ENCODE measurements around the gene GNAQ. TPM values are rescaled to one million over a fixed set of nuclear protein-coding genes. Genes with fewer than 3 reads are reported as not detected.

GNAQ gene
- total and polyA plus RNA-seq, 2 of the 13 experiments (the other 11 are each of a cell fraction or from before 2014, with no cell fraction given), result 16.5 to 17.7 TPM

GRCh38 chr9:77866878-77867277 lies 164.7 kb downstream of the GNAQ start:
- POLR2A ChIA-PET, result no interaction called here
- intact Hi-C loops (cut with micrococcal nuclease; ENCODE audit: unreplicated experiment), result no loop called here
- in situ Hi-C loops (cut with HindIII; ENCODE audit: extremely low pct_ligation_motif_present, low pct_unique_long_range_greater_than_20kb), result no loop called here
- no peak for TF ChIP-seq GLMP (CRISPR knock-in tag; IDR thresholded peaks at IDR 0.05; ENCODE audit: borderline replicate concordance)
- no peak for TF ChIP-seq ETS1 (CRISPR knock-in tag; IDR thresholded peaks at IDR 0.05)
- no peak for TF ChIP-seq MLLT10 (CRISPR knock-in tag; IDR thresholded peaks at IDR 0.05)
- no peak for TF ChIP-seq ZNF576 (CRISPR knock-in tag; IDR thresholded peaks at IDR 0.05)
- no peak for TF ChIP-seq MIER3 (CRISPR knock-in tag; IDR thresholded peaks at IDR 0.05; ENCODE audit: borderline replicate concordance)
- no peak for TF ChIP-seq FOSL1 (CRISPR knock-in tag; IDR thresholded peaks at IDR 0.05; ENCODE audit: borderline replicate concordance)
- TF ChIP-seq PAX8 (CRISPR knock-in tag; IDR thresholded peaks at IDR 0.05; ENCODE audit: borderline replicate concordance), result no peak
- TF ChIP-seq PHF21A (CRISPR knock-in tag; IDR thresholded peaks at IDR 0.05), result no peak
- TF ChIP-seq FOXK2 (IDR thresholded peaks at IDR 0.05), result no peak
- TF ChIP-seq CEBPB (IDR thresholded peaks at IDR 0.05; ENCODE audit: borderline replicate concordance, low read depth, low read length), result peak; percentile 34; the same call in 1 of the 2 replicates
- TF ChIP-seq ATF4 (CRISPR knock-in tag; IDR thresholded peaks at IDR 0.05), result 0 out of 4 replicates have a peak, but pooled peaks of 1 of the 2 experiments have one; percentile 23
- TF ChIP-seq DMAP1 (CRISPR knock-in tag; IDR thresholded peaks at IDR 0.05), result no peak
- TF ChIP-seq LCORL (IDR thresholded peaks at IDR 0.05), result no peak
- no peak for TF ChIP-seq LCORL (CRISPR knock-in tag; IDR thresholded peaks at IDR 0.05)
- CTCF ChIA-PET (ENCODE audit: low intra/inter-chr PET ratio, low total read pairs), result no interaction called here
- Histone ChIP-seq H4K20me1 (ENCODE audit: insufficient read depth, low read length) (no peaks in the 10 kb centered on the region), H3K9me3 (ENCODE audit: low read length) (peaks cover 11% of the 10 kb centered on the region; the same call in 1 of the 2 replicates), H3K27ac (ENCODE audit: extremely low read length, insufficient read depth, low read length) (no peak overlapping the region), H3K36me3 (replicated peaks in 1 of 2; ENCODE audit: control insufficient read depth in 1 of 2, insufficient read depth in 2 of 2, low read length in 2 of 2) (peaks cover 0 to 5% of the 10 kb centered on the region in 2 experiments; a peak in 1 of 5 replicates), H3K27me3 (ENCODE audit: control insufficient read depth in 1 of 2, insufficient read depth in 2 of 2, low read length in 2 of 2) (no peaks in the 10 kb centered on the region), H3K79me2 (ENCODE audit: insufficient read depth, low read length) (no peaks in the 10 kb centered on the region), H3K9ac (ENCODE audit: insufficient read depth, low read depth, low read length) (no peak overlapping the region), H3K4me3 (replicated peaks in 1 of 3; ENCODE audit: insufficient read depth in 1 of 3, low read depth in 2 of 3, low read length in 3 of 3) (no peak overlapping the region), H3K4me2 (ENCODE audit: low read depth, low read length) (no peak overlapping the region), H2AFZ (ENCODE audit: low read length) (no peak overlapping the region), H3K4me1 (ENCODE audit: insufficient read depth, low read length) (peaks cover 10% of the 10 kb centered on the region)
- ATAC-seq, result no peak
- WGBS (ENCODE audit: low lambda C conversion rate), result 86% methylated on average over 1 of the region's 1 CpG
- no peak for DNase-seq (ENCODE audit: low spot score)
- no peak for FAIRE-seq
- no TSS peak for BruUV-seq (replicated peaks)

All from HepG2 (cell line).